ENCODE data around the gene KIRREL3. TPM values are rescaled to one million over a fixed set of nuclear protein-coding genes. Genes with fewer than 3 reads are reported as not detected.

Gene KIRREL3
- total RNA-seq, 1 experiment from 2014 or later = 2.2 TPM

DNA sequence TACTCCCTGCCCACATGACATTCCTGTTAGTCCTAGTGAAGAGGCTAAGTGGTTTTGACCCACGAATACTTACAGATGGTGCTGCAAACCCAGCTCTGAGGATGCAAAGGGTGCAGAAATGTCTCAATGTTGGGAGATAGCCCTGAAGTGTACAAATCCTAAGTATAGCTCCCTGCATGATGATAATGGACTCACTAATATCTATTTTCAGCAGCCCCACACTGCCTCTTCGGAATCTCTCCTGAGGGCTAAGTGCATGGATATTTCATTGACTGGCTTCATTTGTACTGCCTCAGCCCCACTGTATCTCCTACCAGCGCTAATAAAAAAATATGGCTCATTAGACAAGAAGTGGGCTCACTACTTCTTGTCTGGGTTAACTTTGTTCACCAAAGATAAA, 114.5 kb downstream of the KIRREL3 start:
- POLR2A ChIA-PET (ENCODE audit: unreplicated experiment) = no interaction called here
- intact Hi-C loops (cut with micrococcal nuclease; ENCODE audit: unreplicated experiment) = no loop called here
- no peaks in the 10 kb centered on the region for H3K4me1 ChIP-seq (replicated peaks; ENCODE audit: insufficient read depth)
- no peaks in the 10 kb centered on the region for H3K9me3 ChIP-seq (ENCODE audit: insufficient read depth, low read depth)
- H3K4me2 ChIP-seq = no peak overlapping the region
- CTCF ChIA-PET = no interaction called here
- no peak overlapping the region for H3K4me3 ChIP-seq
- TF ChIP-seq, protein P1, sequence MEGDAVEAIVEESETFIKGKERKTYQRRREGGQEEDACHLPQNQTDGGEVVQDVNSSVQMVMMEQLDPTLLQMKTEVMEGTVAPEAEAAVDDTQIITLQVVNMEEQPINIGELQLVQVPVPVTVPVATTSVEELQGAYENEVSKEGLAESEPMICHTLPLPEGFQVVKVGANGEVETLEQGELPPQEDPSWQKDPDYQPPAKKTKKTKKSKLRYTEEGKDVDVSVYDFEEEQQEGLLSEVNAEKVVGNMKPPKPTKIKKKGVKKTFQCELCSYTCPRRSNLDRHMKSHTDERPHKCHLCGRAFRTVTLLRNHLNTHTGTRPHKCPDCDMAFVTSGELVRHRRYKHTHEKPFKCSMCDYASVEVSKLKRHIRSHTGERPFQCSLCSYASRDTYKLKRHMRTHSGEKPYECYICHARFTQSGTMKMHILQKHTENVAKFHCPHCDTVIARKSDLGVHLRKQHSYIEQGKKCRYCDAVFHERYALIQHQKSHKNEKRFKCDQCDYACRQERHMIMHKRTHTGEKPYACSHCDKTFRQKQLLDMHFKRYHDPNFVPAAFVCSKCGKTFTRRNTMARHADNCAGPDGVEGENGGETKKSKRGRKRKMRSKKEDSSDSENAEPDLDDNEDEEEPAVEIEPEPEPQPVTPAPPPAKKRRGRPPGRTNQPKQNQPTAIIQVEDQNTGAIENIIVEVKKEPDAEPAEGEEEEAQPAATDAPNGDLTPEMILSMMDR (conservative IDR thresholded peaks at IDR 0.05) = no peak
- TF ChIP-seq EZH2 (IDR thresholded peaks at IDR 0.05; ENCODE audit: low read depth) = no peak
- no peaks in the 10 kb centered on the region for H3K79me2 ChIP-seq (ENCODE audit: low read depth)
- no peak for DNase-seq
- no peaks in the 10 kb centered on the region for H3K36me3 ChIP-seq (ENCODE audit: low read depth)
- BruUV-seq (replicated peaks) = no TSS peak
- no peak overlapping the region for H2AFZ ChIP-seq
- H3K27ac ChIP-seq = no peak overlapping the region
- H3F3A ChIP-seq (ENCODE audit: insufficient read depth, low read depth) = no peaks in the 10 kb centered on the region
- no peaks in the 10 kb centered on the region for H4K20me1 ChIP-seq (ENCODE audit: insufficient read depth)
- H3K27me3 ChIP-seq (ENCODE audit: insufficient read depth, low read depth) = peaks cover 5% of the 10 kb centered on the region; the same call in 1 of the 2 replicates
- H3K9me2 ChIP-seq (ENCODE audit: insufficient read depth) = no peaks in the 10 kb centered on the region

DNA sequence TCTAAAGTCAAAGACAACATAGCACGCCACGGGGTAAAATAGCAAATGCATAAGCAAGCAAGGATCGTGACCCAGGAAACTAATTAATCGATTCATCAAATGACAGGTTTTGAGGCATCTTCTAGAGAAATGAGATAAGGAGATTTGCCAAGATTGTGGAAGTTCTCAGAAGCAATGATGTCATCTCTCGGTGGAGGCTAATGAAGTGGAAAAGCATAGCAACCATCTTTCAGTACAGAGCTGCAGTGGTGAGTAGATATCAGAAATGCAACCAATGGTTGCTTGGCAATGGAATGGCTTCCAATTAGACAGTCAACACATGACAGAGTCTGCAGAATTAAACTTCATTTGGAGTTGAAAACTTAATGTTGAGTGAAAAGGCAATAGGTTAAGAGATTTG, 116.0 kb downstream of the KIRREL3 start:
- H3K4me2 ChIP-seq = no peak overlapping the region
- no peaks in the 10 kb centered on the region for H3F3A ChIP-seq (ENCODE audit: insufficient read depth, low read depth)
- DNase-seq = no peak
- H3K36me3 ChIP-seq (ENCODE audit: low read depth) = no peaks in the 10 kb centered on the region
- no peaks in the 10 kb centered on the region for H4K20me1 ChIP-seq (ENCODE audit: insufficient read depth)
- no peaks in the 10 kb centered on the region for H3K4me1 ChIP-seq (replicated peaks; ENCODE audit: insufficient read depth)
- ChIA-PET POLR2A (ENCODE audit: unreplicated experiment) (no interaction called here), CTCF (no interaction called here)
- H3K9me3 ChIP-seq (ENCODE audit: insufficient read depth, low read depth) = no peaks in the 10 kb centered on the region
- intact Hi-C loops (cut with micrococcal nuclease; ENCODE audit: unreplicated experiment) = no loop called here
- H3K27ac ChIP-seq = no peak overlapping the region
- H3K27me3 ChIP-seq (ENCODE audit: insufficient read depth, low read depth) = peaks cover 1% of the 10 kb centered on the region; the same call in 1 of the 2 replicates
- no peak overlapping the region for H2AFZ ChIP-seq
- 0 out of 2 replicates have a peak, but pooled peaks cover 6% of the 10 kb centered on the region for H3K9me2 ChIP-seq (ENCODE audit: insufficient read depth)
- TF ChIP-seq EZH2 (IDR thresholded peaks at IDR 0.05; ENCODE audit: low read depth) = no peak
- TF ChIP-seq, protein P1 (conservative IDR thresholded peaks at IDR 0.05) = no peak
- no TSS peak for BruUV-seq (replicated peaks)
- H3K4me3 ChIP-seq = no peak overlapping the region
- no peaks in the 10 kb centered on the region for H3K79me2 ChIP-seq (ENCODE audit: low read depth)

DNA sequence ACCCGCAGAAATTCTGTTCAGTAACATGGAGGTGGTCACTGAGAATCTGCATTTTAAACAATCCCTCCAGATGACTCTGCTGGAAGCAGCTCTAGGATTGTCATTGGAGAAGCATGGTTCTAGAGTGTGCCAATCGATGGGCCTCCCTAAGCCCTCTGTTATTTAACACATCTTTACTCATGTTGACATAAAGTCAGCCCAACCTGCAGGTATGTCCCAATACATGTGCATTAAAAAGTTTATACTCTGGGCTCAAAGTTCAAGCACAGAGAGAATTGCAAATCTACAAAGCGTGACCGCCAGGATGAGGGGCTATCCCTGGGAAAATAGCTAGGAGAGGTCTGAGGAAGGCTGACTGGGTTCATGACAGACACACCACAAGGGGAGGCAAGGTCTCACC, 116.4 kb downstream of the KIRREL3 start:
- Histone ChIP-seq H3K79me2 (ENCODE audit: low read depth) (no peaks in the 10 kb centered on the region), H3K4me2 (no peak overlapping the region), H3F3A (ENCODE audit: insufficient read depth, low read depth) (no peaks in the 10 kb centered on the region), H3K4me3 (no peak overlapping the region), H3K27ac (no peak overlapping the region), H3K27me3 (ENCODE audit: insufficient read depth, low read depth) (peaks cover 5% of the 10 kb centered on the region; the same call in 1 of the 2 replicates), H4K20me1 (ENCODE audit: insufficient read depth) (no peaks in the 10 kb centered on the region), H3K9me2 (ENCODE audit: insufficient read depth) (0 out of 2 replicates have a peak, but pooled peaks cover 6% of the 10 kb centered on the region), H3K36me3 (ENCODE audit: low read depth) (no peaks in the 10 kb centered on the region), H2AFZ (no peak overlapping the region), H3K9me3 (ENCODE audit: insufficient read depth, low read depth) (no peaks in the 10 kb centered on the region), H3K4me1 (replicated peaks; ENCODE audit: insufficient read depth) (no peaks in the 10 kb centered on the region)
- intact Hi-C loops (cut with micrococcal nuclease; ENCODE audit: unreplicated experiment) = no loop called here
- DNase-seq = no peak
- BruUV-seq (replicated peaks) = no TSS peak
- CTCF ChIA-PET = no interaction called here
- TF ChIP-seq, protein P1 (conservative IDR thresholded peaks at IDR 0.05) = no peak
- no peak for TF ChIP-seq EZH2 (IDR thresholded peaks at IDR 0.05; ENCODE audit: low read depth)
- POLR2A ChIA-PET (ENCODE audit: unreplicated experiment) = no interaction called here
